AG04450 (cell line): Measurements from ENCODE around the gene TOB2. TPM values are rescaled to one million over a fixed set of nuclear protein-coding genes. Genes with fewer than 3 reads are reported as not detected.

Experiments used
- CTCF ChIA-PET: fragments of 300-600, 350-600 bp; formaldehyde crosslinking; extraction: SDS; loops from one replicate; lab custom pipeline; 2022; ENCODE audit warnings: antibody characterized with exemption, inconsistent platforms; lab: Charles Lee
- POLR2A ChIA-PET: fragments of 350-600 bp; formaldehyde crosslinking; extraction: SDS; loops from one replicate; lab custom pipeline; 2021; ENCODE audit warnings: antibody characterized with exemption, inconsistent platforms; lab: Yijun Ruan, JAX
- DNase-seq: peaks from one replicate; pipeline ENCODE4 v3.0.0-alpha.2; 2011; ENCODE audit warnings: low read depth, low spot score
- H3K27ac ChIP-seq: one replicate; pipeline ENCODE4 v1.5.1; 2012; ENCODE audit warnings: low read depth, low read length, control low read depth
- H3K27me3 ChIP-seq: one replicate; pipeline ENCODE4 v1.6.0; 2012; ENCODE audit warnings: low read length; ENCODE audit not compliant: control insufficient read depth, insufficient read depth
- H3K4me3 ChIP-seq: 2 replicates; pipeline ENCODE4 v1.5.1; 2011; ENCODE audit warnings: mild to moderate bottlenecking, low read depth, low read length, control low read depth
- H3K9me3 ChIP-seq: 2 replicates; pipeline ENCODE4 v1.5.1; 2012; ENCODE audit warnings: low read length; ENCODE audit not compliant: control insufficient read depth, insufficient read depth
- CTCF ChIP-seq: IDR thresholded peaks from 2 replicates; pipeline ENCODE4 v1.5.1; 2011; ENCODE audit warnings: low read depth, low read length, control low read depth, inconsistent platforms
- polyA plus RNA-seq: library from polyadenylated mRNA; depleted of rRNA; stranded (reverse); fragments of >200 nt; gene quantifications from 2 replicates; pipeline ENCODE4 v1.2.3, GENCODE V29; 2011; rRNA removed

Gene TOB2
- polyA plus RNA-seq, 1 experiment: 25.9 TPM

- CTCF ChIA-PET: interaction anchor here (0.7 to 1.1 kb wide), 2 partner anchors 19 to 134 kb away, joined by 3 read pairs; no protein-coding TSS in a partner anchor
- POLR2A ChIA-PET: no interaction called here
- no peak for DNase-seq
- Histone ChIP-seq H3K27ac (no peak overlapping the region), H3K9me3 (no peaks in the 10 kb centered on the region), H3K4me3 (no peak overlapping the region), H3K27me3 (no peaks in the 10 kb centered on the region)
- no peak for TF ChIP-seq CTCF
These were observed 62.5 kb downstream of the TOB2 start for GRCh38 chr22:41384128-41384527.

Other genes starting within 250 kb of the TOB2 start
- 19.1 and 19.8 TPM in 2 replicates for gene L3MBTL2, start 241.5 kb downstream of the TOB2 start, polyA plus RNA-seq
- 0.24 and 0.65 TPM in 2 replicates for gene CHADL, start 205.9 kb downstream of the TOB2 start, polyA plus RNA-seq
- gene RANGAP1, start 160.6 kb downstream of the TOB2 start, polyA plus RNA-seq: 75.8 and 94.9 TPM in 2 replicates
- gene ZC3H7B, start 145.3 kb downstream of the TOB2 start, polyA plus RNA-seq: 55.3 and 68.7 TPM in 2 replicates
- 13.7 and 18.3 TPM in 2 replicates for gene TEF, start 64.9 kb downstream of the TOB2 start, polyA plus RNA-seq
- gene PHF5A, start 21.9 kb upstream of the TOB2 start, polyA plus RNA-seq: 47.9 and 53.8 TPM in 2 replicates
- 32.2 and 44.4 TPM in 2 replicates for gene ACO2, start 22.3 kb upstream of the TOB2 start, polyA plus RNA-seq
- gene POLR3H, start 97.7 kb upstream of the TOB2 start, polyA plus RNA-seq: 36.3 and 41.1 TPM in 2 replicates
- 12.4 and 21.2 TPM in 2 replicates for gene CSDC2, start 114.2 kb upstream of the TOB2 start, polyA plus RNA-seq
- gene PMM1, start 143.0 kb upstream of the TOB2 start, polyA plus RNA-seq: 60.7 and 72.5 TPM in 2 replicates
- 22.3 and 23.8 TPM in 2 replicates for gene DESI1, start 174.2 kb upstream of the TOB2 start, polyA plus RNA-seq
- gene XRCC6, start 174.5 kb upstream of the TOB2 start, polyA plus RNA-seq: 149 and 196 TPM in 2 replicates
- gene SNU13, start 242.1 kb upstream of the TOB2 start, polyA plus RNA-seq: 151 and 165 TPM in 2 replicates